ENCODE measurements around the gene DNAJC25. TPM values are rescaled to one million over a fixed set of nuclear protein-coding genes. Genes with fewer than 3 reads are reported as not detected.

The DNAJC25 gene
- total and polyA plus RNA-seq, 2 of the 8 experiments (the other 6 are each of a cell fraction or from before 2014, with no cell fraction given) = 2.7 to 6.2 TPM

- peak overlapping the region; percentile 97 for H2AFZ ChIP-seq (ENCODE audit: low read length)
- H3K23ac ChIP-seq (ENCODE audit: insufficient read length) = no peak overlapping the region
- peak overlapping the region; percentile 56 to 85 (median 60) for H3K9ac ChIP-seq (replicated peaks in 1 of 4; ENCODE audit: extremely low read depth in 1 of 4, low read depth in 3 of 4, low read length in 3 of 4)
- no peak overlapping the region for H2BK15ac ChIP-seq (ENCODE audit: low read length)
- H2BK12ac ChIP-seq (ENCODE audit: low read depth, low read length) = no peak overlapping the region
- peaks cover 8% of the 10 kb centered on the region; the same call in 1 of the 2 replicates for H3K23me2 ChIP-seq (ENCODE audit: low read depth, low read length)
- H2BK120ac ChIP-seq (replicated peaks; ENCODE audit: low read depth, low read length) = no peak overlapping the region
- H3K14ac ChIP-seq (ENCODE audit: insufficient read length) = no peak overlapping the region
- H3K56ac ChIP-seq (replicated peaks; ENCODE audit: insufficient read length, low read depth, low read length) = peak overlapping the region; percentile 1
- ChIA-PET CTCF (ENCODE audit: partially characterized antibody) (interaction anchor here (1.0 to 1.1 kb wide), 2 partner anchors 33 to 43 kb away, joined by 3 to 5 read pairs; no protein-coding TSS in a partner anchor), POLR2A (ENCODE audit: partially characterized antibody) (interaction anchor here (0.7 to 5.0 kb wide), 13 partner anchors 9 to 105 kb away, joined by 3 to 27 read pairs (median 4); partner anchors contain the start of genes GNG10 and PTGR1)
- H3K27ac ChIP-seq (ENCODE audit: low read depth, low read length) = 0 out of 2 replicates have a peak overlapping the region, but pooled peaks have one; percentile 17
- no peak for FAIRE-seq
- no peak overlapping the region for H2BK20ac ChIP-seq (ENCODE audit: low read length)
- H3K79me2 ChIP-seq (ENCODE audit: control insufficient read depth in 1 of 2, insufficient read depth in 2 of 2, low read length in 2 of 2) = peaks cover 13 to 44% of the 10 kb centered on the region in 2 experiments
- H3K79me1 ChIP-seq (ENCODE audit: low read depth, low read length) = no peaks in the 10 kb centered on the region
- WGBS, 2 experiments (ENCODE audit: extremely low coverage in 1 of 2, insufficient coverage in 1 of 2, insufficient read length in 1 of 2, insufficient replicate concordance in 2 of 2, low coverage in 1 of 2, low lambda C conversion rate in 2 of 2, missing lambda C conversion rate in 1 of 2) = 2% methylated on average over 14 of the region's 14 CpGs; no CpG with 5 or more reads in 1 of the 2 experiments
- no peak for DNase-seq (ENCODE audit: low read depth in 1 of 2, low spot score in 2 of 2)
- peak overlapping the region; percentile 90 to 94 for H3K4me2 ChIP-seq (ENCODE audit: insufficient read depth in 1 of 2, low read depth in 2 of 2, low read length in 2 of 2)
- no peak overlapping the region for H4K8ac ChIP-seq (ENCODE audit: extremely low read depth, insufficient read depth, low read length)
- peak overlapping the region; percentile 42 for H4K5ac ChIP-seq (ENCODE audit: insufficient read length, low read depth, low read length)
- H3K36me3 ChIP-seq (ENCODE audit: control insufficient read depth in 2 of 4, insufficient read depth in 4 of 4, low read length in 3 of 4) = no peaks in the 10 kb centered on the region
- H3K4ac ChIP-seq (replicated peaks; ENCODE audit: insufficient read length, low read depth, low read length) = no peak overlapping the region
- no peak overlapping the region for H2AK5ac ChIP-seq (ENCODE audit: low read depth, low read length)
- H4K20me1 ChIP-seq (replicated peaks in 1 of 2; ENCODE audit: control insufficient read depth in 1 of 2, insufficient read depth in 2 of 2, low read length in 2 of 2) = peaks cover 0 to 7% of the 10 kb centered on the region in 2 experiments
- no peak overlapping the region for H4K91ac ChIP-seq (replicated peaks; ENCODE audit: insufficient read length, low read length)
- no peaks in the 10 kb centered on the region for H3K27me3 ChIP-seq (replicated peaks in 1 of 4; ENCODE audit: control insufficient read depth in 3 of 4, extremely low read depth in 1 of 4, insufficient read depth in 3 of 4, low read length in 3 of 4)
- H3K9me3 ChIP-seq (ENCODE audit: insufficient read depth in 2 of 2, low read depth in 1 of 2, low read length in 1 of 2) = no peaks in the 10 kb centered on the region
- peaks cover 0 to 3% (median 0%) of the 10 kb centered on the region in 4 experiments; a peak in 3 of 7 replicates for H3K4me1 ChIP-seq (replicated peaks in 1 of 4; ENCODE audit: control insufficient read depth in 3 of 4, insufficient read depth in 4 of 4, low read length in 3 of 4)
- H2BK5ac ChIP-seq (ENCODE audit: low read depth, low read length) = no peak overlapping the region
- H3K4me3 ChIP-seq (ENCODE audit: extremely low read depth in 1 of 4, insufficient read depth in 2 of 4, low read depth in 3 of 4, low read length in 4 of 4) = peak overlapping the region; percentile 81 to 92 (median 90)
- peak overlapping the region; percentile 11; the same call in 1 of the 2 replicates for H3K18ac ChIP-seq (ENCODE audit: extremely low read depth, low read length)
- TF ChIP-seq KDM4A (IDR thresholded peaks at IDR 0.05; ENCODE audit: low read depth, low read length, severe bottlenecking) (peak; percentile 11), POU5F1 (IDR thresholded peaks at IDR 0.05; ENCODE audit: low read depth, low read length) (no peak), ZNF274 (IDR thresholded peaks at IDR 0.05; ENCODE audit: borderline replicate concordance, extremely low read depth, low read length) (no peak), KDM1A (IDR thresholded peaks at IDR 0.05; ENCODE audit: borderline replicate concordance, low read length) (peak; percentile 81; the same call in 1 of the 2 replicates), SP4 (IDR thresholded peaks at IDR 0.05; ENCODE audit: low read length) (peak; percentile 71; the same call in 1 of the 2 replicates), SAP30 (IDR thresholded peaks at IDR 0.05; ENCODE audit: insufficient read depth, insufficient replicate concordance, low read length) (peak; percentile 65), ASH2L (IDR thresholded peaks at IDR 0.05; ENCODE audit: low read length) (peak; percentile 85), MAFK (IDR thresholded peaks at IDR 0.05; ENCODE audit: low read depth, low read length) (no peak), CHD2 (IDR thresholded peaks at IDR 0.05; ENCODE audit: low read length) (no peak; the same call in 1 of the 2 replicates), TBP (IDR thresholded peaks at IDR 0.05; ENCODE audit: low read depth, low read length) (no peak), PHF8 (conservative IDR thresholded peaks at IDR 0.05; ENCODE audit: low read depth, low read length) (no peak), POLR2A (IDR thresholded peaks at IDR 0.05; ENCODE audit: control extremely low read depth in 1 of 2, low read depth in 2 of 2, low read length in 2 of 2) (no peak), SIN3A (conservative IDR thresholded peaks at IDR 0.05 in 1 of 2, IDR thresholded peaks at IDR 0.05 in 1 of 2; ENCODE audit: low read depth in 1 of 2, low read length in 2 of 2) (peak; percentile 96 to 100), TCF12 (IDR thresholded peaks at IDR 0.05; ENCODE audit: low read depth, low read length) (peak; percentile 88; the same call in 1 of the 2 replicates)
These were observed 245 bp upstream of the DNAJC25 start for GRCh38 chr9:111630964-111631213.
